Measurements from ENCODE around the gene USP3.
"Not testable (repeated sequence)": the region's sequence is repeated elsewhere in the genome, so short reads cannot be mapped to it uniquely, and the experiment has no call there.

USP3 gene

DNA sequence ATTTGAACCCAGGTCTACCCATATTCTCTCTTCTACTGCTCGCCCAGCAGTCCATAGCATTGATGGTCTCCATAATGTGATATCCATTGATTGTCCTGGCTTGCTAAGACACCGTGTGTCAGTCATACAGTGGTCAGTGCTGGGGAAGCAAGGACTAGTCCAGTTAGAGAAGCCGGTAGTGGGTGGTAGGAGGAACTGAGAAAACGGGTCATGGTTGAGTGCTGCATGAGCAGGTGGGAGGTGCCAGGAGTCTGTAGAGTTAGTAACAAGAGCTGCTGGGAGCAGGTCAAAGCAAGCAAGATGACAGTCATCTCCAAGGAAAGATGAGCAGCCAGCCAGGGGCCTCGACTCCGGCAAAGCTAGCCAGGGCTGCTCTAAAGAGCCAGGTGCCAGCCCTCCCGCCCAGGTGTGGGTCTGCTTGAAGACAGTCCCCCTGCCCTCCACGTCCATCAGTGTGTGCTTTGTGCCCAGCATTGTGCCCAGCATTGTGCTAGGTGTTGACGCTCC lies 29.5 kb upstream of the USP3 start:
- H3K27ac ChIP-seq: peak overlapping the region in 8 of 21 experiments; percentile 6 to 76 (median 34)

DNA sequence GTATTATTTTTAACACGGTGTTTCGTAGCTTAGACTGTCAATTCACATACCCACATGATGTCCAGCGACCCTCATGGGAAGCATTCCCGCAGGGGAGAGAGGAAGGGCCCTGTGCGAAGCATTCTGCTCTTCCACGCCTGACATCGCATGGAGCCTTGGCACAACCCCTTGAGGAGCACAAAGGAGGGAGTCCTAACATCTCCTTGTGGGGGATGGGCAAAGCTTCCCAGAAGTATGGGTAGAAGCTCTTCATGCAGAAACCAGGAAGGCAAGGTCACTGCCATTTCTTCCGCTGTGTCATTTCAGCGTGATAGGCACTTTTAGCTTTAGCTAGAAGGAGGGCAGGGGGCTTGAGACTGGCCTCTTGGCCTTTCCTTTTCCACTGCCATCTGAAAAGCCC lies 28.7 kb upstream of the USP3 start:
- peak overlapping the region in 7 of 21 experiments; percentile 0 to 63 (median 17) for H3K27ac ChIP-seq

More for the DNA sequence above, 29.5 kb upstream of the USP3 start:
- H3K4me3 ChIP-seq: no peak overlapping the region

DNA sequence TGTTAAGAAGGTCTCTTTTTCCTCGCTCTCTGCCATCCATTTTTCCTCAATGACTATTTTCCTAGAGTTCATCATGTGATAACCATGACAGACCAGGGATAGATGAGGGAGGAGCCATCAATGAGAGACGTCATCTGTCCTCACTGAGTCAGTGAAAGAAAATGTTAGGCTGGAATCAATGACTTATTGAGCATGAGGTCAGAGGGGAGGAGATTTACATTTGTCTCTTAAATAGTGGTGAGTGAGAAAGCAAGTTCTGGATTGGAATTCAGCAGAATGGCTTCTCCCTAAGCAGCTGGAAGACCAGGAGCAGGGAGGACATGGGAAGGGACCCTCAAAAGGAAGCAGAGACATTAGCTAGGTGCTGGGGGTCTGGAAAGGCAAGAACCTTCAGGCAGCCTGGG lies 28.2 kb upstream of the USP3 start:
- H3K27ac ChIP-seq: peak overlapping the region in 8 of 21 experiments; percentile 4 to 54 (median 21)

More for the DNA sequence above, 28.7 kb upstream of the USP3 start:
- no peak overlapping the region for H3K4me3 ChIP-seq

DNA sequence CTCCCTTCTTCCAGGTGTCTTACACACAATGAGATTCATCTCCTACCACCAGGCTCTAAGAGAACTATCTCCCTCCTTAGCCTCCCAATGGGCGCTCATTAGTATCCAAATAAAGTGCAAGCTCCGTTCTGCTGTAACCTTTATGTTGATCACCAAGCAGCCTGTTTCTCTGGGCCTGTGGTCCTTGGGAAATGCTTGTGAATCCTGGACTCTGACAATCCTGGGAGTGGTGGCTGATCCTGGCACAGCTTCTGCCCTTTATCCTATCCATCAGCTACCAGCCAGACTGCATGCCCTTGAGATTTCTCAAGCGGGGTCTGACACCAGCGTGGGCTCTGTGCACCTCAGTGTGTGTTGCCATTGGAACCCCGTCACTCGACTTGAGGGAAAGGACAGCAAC lies 26.1 kb upstream of the USP3 start:
- H3K27ac ChIP-seq: peak overlapping the region in 3 of 21 experiments; percentile 5 to 82 (median 77)

More for the DNA sequence above, 28.2 kb upstream of the USP3 start:
- no peak overlapping the region for H3K4me3 ChIP-seq

DNA sequence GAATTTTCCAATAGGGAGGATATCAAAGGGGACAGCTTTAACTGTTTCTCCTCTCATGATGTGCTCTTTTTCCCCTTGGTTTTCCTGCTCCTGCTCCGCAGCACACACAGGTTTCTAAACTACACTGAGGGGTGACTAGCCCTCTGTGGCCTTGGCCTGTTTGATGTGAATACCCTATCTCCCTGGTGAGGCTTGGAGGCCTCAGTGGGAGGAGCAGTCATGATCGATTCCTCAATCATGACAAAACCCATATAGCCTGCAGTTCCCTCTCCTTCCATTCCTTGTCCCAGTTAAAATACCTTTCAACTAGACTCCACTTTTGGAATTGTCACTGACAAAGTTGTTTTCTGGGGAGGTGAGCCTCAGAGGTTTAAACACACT lies 24.0 kb upstream of the USP3 start:
- Histone ChIP-seq H3K4me3 (no peak overlapping the region), H3K27ac (peak overlapping the region in 10 of 21 experiments; percentile 13 to 82 (median 48))

More for the DNA sequence above, 26.1 kb upstream of the USP3 start:
- no peak overlapping the region for H3K4me3 ChIP-seq

DNA sequence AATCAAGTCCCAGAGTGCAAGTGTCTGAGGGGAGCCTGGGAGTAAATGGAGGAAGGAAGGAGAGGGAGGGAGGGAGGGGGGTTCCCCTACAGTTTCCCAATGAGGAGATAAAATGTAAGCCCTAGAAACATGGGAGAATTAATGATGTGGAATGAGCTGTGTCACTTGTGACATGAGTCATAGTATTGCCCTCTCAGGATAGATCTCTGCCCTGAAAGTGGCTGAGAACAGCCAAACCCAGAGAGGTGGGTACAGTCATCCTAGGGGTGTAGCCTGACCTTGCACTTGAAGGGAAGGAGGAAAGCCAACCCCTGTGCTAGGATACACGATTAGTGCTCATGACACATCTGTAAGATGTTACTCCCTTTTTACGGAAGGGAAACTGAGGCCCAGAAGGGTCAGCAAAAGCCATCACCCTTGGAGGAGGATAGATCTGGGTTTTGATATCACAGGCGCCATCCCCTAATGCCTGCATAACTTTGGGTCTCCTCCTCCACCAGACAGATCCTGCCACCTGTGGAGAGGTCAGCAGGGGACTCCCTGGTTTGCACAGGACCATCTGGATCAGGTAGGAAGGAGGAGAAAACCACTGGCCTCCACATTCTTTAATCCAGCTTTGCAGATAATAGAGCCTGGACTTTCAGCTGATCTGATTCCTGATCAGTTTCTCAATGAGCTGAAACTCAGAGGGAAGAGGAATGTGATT lies 23.1 kb upstream of the USP3 start:
- peak overlapping the region in 4 of 21 experiments; percentile 13 to 82 (median 41) for H3K27ac ChIP-seq
- H3K4me3 ChIP-seq: no peak overlapping the region

DNA sequence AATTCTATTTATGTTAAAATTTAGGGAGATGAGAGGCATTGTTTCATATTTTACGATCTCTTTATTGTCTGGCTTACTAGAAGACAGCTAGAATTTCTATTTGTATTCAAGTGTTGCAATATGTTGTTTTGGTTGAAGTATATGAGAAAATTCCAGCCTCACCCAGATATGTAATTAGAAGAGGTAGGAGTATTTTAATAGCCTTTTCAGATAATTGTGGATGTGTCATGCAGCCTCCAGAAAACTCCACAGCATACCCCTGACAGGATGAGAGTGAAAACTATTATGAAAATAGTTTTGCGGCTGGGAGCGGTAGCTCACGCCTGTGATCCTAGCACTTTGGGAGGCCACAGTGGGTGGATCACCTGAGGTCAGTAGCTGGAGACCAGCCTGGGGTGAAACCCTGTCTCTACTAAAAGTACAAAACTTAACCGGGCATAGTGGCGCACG lies 21.5 kb upstream of the USP3 start:
- no peak overlapping the region for H3K4me3 ChIP-seq
- peak overlapping the region in 5 of 21 experiments; percentile 11 to 67 (median 25) for H3K27ac ChIP-seq

DNA sequence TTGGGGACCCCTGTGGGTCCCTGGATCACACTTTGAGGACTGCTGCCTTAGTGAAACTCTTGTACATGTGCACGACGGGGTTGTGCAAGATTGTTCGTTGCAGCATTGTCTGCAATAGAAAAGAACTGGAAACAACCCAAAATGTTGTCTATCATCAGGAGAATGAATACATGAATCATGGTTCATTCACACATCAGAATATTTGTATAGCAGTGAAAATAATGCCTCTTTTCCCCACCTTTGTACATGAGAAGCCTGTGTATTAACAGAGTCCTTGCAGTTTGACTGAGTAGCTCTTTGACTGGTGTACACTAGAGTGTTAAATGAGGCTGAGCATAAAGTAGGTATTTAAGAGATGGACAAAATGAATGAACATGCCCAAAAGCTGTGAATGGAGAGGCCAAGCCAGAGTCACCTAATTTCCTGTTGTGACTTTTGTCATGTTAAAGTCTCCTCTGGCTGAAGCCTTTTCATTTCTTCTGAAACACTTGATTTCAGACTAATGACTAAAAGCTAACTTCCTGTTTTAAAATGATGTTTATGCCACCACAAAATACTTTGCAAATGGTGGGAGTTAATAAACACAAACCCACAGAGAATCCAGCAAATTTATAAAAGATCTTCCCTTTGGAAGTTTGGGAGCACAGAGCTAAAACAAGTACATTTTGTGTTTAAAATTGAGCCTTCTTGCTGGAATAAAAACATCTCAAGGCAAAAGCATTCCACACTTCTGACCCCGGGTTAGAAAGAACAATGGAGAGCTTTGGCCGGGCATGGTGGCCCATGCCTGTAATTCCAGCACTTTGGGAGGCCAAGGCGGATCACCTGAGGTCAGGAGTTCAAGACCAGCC lies 20.6 kb upstream of the USP3 start:
- Histone ChIP-seq H3K4me3 (no peak overlapping the region), H3K27ac (peak overlapping the region in 8 of 21 experiments; percentile 11 to 69 (median 32))

DNA sequence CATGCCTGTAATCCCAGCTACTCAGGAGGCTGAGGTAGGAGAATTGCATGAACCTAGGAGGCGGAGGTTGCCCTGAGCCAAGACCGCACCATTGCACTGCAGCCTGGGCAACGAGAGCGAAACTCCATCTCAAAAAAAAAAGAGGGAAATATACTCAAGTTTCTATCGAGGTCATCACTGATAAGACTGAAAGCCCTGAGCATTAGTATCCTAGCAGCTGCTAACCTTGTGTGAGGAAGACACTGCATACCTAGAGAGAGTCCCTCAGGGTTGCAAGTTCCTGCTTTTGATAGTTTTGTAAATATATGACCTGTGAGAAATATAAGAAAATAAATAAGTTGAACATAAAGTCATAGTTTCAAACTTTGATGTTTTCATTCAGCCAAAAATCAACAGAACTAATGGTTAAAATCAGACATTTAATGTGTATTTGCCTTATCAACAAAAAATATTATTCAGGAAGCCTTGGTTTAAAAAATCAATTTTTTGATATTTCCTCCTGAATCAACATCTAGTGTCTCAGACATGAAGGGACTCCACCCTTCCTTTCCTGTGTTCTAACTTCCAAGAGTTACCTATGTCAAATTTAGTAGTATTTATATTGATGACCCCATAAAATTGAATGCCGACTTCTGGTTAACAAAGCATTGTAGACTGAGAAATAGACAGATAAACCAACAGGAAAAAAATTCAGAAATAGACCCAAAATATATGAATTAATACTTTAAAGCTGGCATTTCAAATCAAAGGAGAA lies 19.8 kb upstream of the USP3 start:
- H3K4me3 ChIP-seq: no peak overlapping the region
- peak overlapping the region in 3 of 21 experiments; percentile 24 to 67 (median 63) for H3K27ac ChIP-seq

DNA sequence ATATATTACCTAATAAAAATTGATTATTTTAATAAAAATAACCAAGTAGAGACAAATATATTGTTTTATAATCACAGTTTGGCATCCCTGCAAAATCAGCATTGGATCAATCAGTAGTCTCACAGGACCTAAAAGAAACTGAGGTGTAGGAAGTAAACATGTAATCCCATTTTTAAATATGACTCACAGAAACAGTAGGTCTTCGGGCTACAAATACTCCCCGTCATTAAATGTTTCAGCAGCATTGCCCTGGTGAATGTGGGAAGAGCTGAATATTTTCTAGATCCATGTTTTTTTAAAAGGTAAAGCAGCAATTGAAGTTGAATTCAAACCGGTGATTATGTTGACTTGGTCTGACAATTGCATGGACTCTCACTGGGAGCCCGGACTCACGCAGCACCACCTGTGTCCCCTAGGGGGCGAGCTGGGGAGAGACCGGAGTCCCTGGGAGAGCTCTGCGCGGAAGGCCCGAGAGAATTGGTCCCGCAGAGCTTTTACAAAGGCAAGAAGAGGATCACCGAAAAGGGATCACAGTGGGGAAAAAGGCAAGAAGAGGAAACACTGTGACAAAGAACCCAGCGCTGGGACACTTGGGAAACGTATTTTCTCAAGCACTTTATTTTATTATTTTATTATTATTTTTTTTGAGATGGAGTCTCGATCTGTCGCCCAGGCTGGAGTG lies 17.2 kb upstream of the USP3 start:
- peak overlapping the region in 3 of 21 experiments; percentile 6 to 17 (median 13) for H3K27ac ChIP-seq
- no peak overlapping the region for H3K4me3 ChIP-seq

DNA sequence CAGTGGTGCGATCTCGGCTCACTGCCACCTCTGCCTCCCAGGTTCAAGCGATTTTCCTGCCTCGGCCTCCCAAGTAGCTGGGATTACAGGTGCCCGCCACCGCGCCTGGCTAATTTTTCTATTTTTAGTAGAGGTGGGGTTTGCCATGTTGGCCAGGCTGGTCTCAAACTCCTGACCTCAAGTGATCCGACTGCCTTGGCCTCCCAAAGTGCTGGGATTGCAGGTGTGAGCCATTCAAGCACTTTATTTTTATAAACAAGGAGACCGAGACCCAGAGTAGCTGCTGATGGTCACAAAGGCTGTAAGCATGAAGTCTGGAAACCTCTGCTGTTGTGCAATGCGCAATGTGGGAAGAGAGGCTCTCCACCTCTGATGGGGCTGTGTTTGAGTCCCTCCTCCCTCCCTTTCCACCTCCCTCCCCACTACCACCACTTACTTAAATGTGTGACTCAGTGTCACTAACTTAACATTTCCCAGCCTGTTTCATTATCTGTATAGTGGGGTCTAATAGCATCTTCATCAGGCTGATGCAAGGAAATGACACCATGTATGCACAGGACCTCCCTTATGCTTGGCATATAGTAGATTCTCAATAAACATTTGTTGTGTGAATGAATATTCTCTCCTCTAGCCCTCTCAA lies 16.5 kb upstream of the USP3 start:
- H3K27ac ChIP-seq: peak overlapping the region in 2 of 21 experiments; percentile 13 to 17
- not testable (repeated sequence) for H3K4me3 ChIP-seq

DNA sequence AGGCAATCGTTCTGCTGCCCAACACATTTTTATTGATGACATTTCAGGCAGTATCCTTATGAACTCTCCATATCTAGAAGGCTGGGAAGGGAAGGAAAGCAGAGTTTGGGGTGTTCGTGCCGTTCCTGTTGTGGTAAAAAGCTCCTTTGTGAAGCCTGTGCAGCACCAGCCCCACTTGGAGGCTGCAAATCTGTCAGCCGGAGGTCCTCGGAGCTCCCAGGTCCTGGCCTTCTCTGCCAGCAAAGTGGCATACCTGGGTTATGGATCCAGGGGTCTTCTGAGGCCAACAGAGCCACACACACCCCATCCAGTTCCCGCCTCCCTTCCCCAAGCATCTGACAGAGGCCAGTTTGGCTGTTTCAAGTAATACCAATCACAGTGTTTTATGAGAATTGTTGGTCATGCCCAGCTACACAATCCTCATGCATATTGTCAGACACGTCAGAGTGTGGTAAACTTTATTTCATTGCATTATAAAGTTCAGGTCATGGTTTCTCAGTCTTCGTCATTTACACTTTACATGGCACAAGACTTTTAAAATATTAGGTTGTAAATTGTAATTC lies 15.9 kb upstream of the USP3 start:
- H3K4me3 ChIP-seq: no peak overlapping the region
- H3K27ac ChIP-seq: peak overlapping the region in 1 of 21 experiments; percentile 40

DNA sequence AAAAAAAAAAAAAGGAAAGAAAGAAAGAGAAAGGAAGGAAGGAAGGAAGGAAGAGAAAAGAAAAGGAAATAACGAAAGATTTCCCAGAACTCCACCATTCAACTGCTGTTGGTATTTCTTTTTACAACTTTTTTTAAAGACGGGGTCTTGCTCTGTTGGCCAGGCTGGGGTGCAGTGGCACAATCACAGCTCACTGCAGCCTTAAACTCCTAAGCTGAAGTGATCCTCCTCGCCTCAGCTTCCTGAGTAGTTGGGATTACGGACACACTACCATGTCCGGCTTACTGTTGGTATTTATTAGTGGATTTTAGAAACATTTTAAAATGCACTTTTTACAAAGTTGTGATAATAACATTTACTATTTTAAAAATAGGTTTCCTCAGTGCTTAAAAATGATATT lies 15.0 kb upstream of the USP3 start:
- Histone ChIP-seq H3K27ac (peak overlapping the region in 1 of 21 experiments; percentile 36), H3K4me3 (no peak overlapping the region)

DNA sequence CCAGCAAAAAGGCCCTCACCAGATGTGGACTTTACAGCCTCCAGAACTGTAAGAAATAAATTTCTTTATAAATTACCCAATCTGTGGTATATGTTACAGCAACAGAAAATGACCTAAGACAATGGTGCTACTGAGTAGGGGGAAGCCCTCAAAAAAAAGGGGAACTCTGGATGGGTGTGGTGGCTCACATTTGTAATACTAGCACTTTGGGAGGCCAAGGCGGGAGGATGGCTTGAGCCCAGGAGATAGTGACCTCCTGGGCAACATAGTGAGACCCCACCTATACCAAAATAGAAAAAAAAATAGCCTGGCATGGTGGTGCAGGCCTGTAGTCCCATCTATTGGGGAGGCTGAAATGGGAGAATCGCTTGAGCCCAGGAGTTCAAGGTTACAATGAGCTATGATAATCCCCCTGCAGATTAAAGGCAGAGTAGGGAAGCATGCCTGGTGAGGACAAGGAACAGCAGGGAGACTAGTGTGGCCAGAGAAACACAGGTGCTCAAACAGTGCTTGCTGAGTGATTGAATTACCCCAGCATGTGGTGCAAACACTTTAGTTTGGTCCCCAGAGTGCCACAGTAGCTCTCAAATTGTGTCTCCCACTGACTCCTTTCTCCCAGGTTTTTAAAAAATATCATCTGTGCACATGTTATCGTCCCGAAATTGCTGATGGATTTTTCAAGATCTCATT lies 13.9 kb upstream of the USP3 start:
- Histone ChIP-seq H3K27ac (peak overlapping the region in 11 of 21 experiments; percentile 10 to 77 (median 31)), H3K4me3 (no peak overlapping the region)

DNA sequence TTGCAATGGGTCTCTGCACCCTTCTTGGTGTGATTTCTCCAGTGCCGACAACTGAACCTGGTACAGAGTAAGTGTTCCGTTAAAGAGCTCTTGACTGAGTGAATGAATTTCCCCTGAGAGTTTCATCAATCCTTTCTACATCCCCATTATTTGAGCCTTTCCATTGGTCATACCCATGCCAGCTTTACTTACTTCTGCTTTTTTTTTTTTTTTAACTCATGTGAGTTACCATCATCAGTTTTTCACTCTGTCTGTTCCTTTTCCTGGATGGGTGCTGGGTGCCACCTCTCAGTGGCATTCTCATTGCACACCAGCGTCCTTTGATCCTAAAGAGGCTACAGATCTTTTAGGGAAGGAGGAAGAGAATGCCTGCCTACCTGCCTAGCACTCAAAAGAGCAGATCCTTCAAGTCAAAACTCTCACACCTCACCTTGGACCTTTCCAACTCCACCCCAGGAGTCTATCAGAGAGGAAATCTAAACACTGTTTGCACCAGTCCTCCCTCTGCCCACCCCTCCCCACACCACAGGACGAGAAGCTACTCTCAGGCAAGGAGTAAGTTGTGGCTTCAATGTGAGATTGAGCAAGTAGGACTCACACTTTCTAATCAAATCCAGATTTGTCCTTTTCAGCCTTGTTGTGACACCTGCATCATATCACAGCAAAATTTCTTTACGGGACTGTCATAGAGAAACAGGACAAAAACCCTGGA lies 13.1 kb upstream of the USP3 start:
- H3K27ac ChIP-seq: peak overlapping the region in 12 of 21 experiments; percentile 10 to 77 (median 32)
- no peak overlapping the region for H3K4me3 ChIP-seq

DNA sequence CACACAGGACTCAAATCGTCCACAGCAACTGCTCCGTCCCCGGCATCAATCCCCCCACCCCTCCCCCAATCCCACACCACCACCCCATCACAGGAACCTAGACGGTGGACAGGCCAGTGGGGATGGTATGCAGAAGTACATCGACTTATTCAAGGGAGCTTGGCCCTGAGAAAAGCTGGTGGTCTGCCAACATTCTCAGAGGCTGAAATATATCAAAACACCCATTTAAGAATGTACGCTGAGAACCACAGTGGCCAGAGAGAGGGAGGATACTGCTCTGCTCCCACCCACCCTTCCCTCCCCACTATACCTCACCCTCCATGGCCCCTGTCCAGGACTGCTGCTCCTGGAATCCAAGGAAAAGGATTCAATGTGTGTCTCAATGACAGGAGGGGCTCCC lies 12.4 kb upstream of the USP3 start:
- Histone ChIP-seq H3K4me3 (no peak overlapping the region), H3K27ac (peak overlapping the region in 10 of 21 experiments; percentile 12 to 77 (median 34))

DNA sequence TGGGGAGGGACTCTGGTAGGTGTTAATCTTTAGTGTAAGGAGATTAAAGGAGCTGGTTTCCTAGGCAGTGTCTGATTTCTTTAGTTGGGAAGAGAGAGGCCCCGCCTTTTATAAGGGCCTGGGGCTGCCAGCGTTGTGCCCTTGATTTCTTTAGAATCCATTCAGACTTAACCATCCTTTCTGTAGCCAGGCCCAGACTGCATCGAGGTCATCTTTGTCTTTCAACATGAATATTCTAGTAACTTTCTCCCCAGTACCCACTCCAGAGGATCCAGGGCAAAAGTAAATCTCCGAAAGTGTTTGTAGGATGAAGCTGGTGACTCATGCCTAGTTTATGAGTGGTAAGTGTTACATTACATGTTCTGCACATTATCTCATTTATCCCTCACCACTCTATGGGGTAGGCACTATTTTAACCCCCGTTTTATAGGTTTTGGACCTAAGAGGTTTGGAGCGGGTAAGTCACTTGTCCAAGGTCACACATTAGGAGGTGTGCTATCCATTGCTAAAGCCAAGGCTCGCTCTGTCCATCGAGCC lies 11.8 kb upstream of the USP3 start:
- H3K4me3 ChIP-seq: no peak overlapping the region

More for the DNA sequence above, 11.8 kb upstream of the USP3 start:
- peak overlapping the region in 5 of 21 experiments; percentile 17 to 77 (median 63) for H3K27ac ChIP-seq
